AG04449 (cell line): ENCODE measurements around the gene ZNF24.

Experiments used
- CTCF ChIA-PET: fragments of 350-600 bp; formaldehyde crosslinking; extraction: SDS; loops from one replicate; lab custom pipeline; 2021; ENCODE audit warnings: antibody characterized with exemption; lab: Yijun Ruan, JAX
- POLR2A ChIA-PET: fragments of 400-600, 350-600 bp; formaldehyde crosslinking; extraction: SDS; loops from one replicate; lab custom pipeline; 2020; ENCODE audit warnings: antibody characterized with exemption, inconsistent platforms; lab: Yijun Ruan, JAX
- DNase-seq: peaks from one replicate; pipeline ENCODE4 v3.0.0-alpha.2; 2010; ENCODE audit warnings: low read depth, low spot score
- H3K4me3 ChIP-seq: 2 replicates; pipeline ENCODE4 v1.5.1; 2011; ENCODE audit warnings: low read depth, mild to moderate bottlenecking, control low read depth, low read length
- CTCF ChIP-seq: IDR thresholded peaks from one replicate; pipeline ENCODE4 v1.5.1; 2011; ENCODE audit warnings: mild to moderate bottlenecking, moderate library complexity, low read length, control low read depth, inconsistent platforms; ENCODE audit not compliant: insufficient read depth; ENCODE audit errors: missing control alignments

The ZNF24 gene

GRCh38 chr18:35324926-35325655, 19.1 kb downstream of the ZNF24 start:
- POLR2A ChIA-PET = interaction anchor here (0.6 to 1.2 kb wide), 2 partner anchors 35 to 273 kb away, joined by 3 to 4 read pairs; partner anchors contain the start of gene ZSCAN30
- CTCF ChIA-PET = interaction anchor here (1.0 kb wide), 1 partner anchor 10 kb away, joined by 3 read pairs; no protein-coding TSS in a partner anchor

GRCh38 chr18:35322486-35323458, 21.4 kb downstream of the ZNF24 start:
- TF ChIP-seq CTCF = no peak
- no peak for DNase-seq
- H3K4me3 ChIP-seq = no peak overlapping the region
- POLR2A ChIA-PET = no interaction called here
- CTCF ChIA-PET = interaction anchor here (1.1 kb wide), 1 partner anchor 14 kb away, joined by 3 read pairs; no protein-coding TSS in a partner anchor

More at GRCh38 chr18:35324926-35325655, 19.1 kb downstream of the ZNF24 start:
- peak; percentile 59 for DNase-seq
- no peak for TF ChIP-seq CTCF
- no peak overlapping the region for H3K4me3 ChIP-seq

GRCh38 chr18:35311496-35311895, 32.7 kb downstream of the ZNF24 start:
- H3K4me3 ChIP-seq = no peak overlapping the region
- ChIA-PET POLR2A (no interaction called here), CTCF (no interaction called here)
- no peak for DNase-seq
- no peak for TF ChIP-seq CTCF

- ChIA-PET CTCF (no interaction called here), POLR2A (no interaction called here)
- no peak for TF ChIP-seq CTCF
- no peak overlapping the region for H3K4me3 ChIP-seq
- no peak for DNase-seq
Observed at GRCh38 chr18:35306588-35307250, 37.5 kb downstream of the ZNF24 start.

- CTCF ChIA-PET = no interaction called here
- POLR2A ChIA-PET = no interaction called here
- DNase-seq = no peak
- no peak overlapping the region for H3K4me3 ChIP-seq
- TF ChIP-seq CTCF = no peak
Observed at GRCh38 chr18:35303610-35304009, 40.6 kb downstream of the ZNF24 start.
